Activated naive CD4-positive, alpha-beta T cell treated with anti-CD3 and anti-CD28 coated beads, Interleukin-2, amount 50 U/mL, for 24 hours (primary cell): ENCODE data around the gene CUX1.
"Not testable (repeated sequence)": the region's sequence is repeated elsewhere in the genome, so short reads cannot be mapped to it uniquely, and the experiment has no call there.

Experiments
- H3K27ac Mint-ChIP-seq: one replicate; pipeline ENCODE4 v1.8.0; 2021; ENCODE audit warnings: mild to moderate bottlenecking, mixed read lengths
- H3K27me3 Mint-ChIP-seq: one replicate; pipeline ENCODE4 v1.8.0; 2021; ENCODE audit warnings: mixed read lengths
- H3K36me3 Mint-ChIP-seq: one replicate; pipeline ENCODE4 v1.8.0; 2021; ENCODE audit warnings: mixed read lengths
- H3K4me1 Mint-ChIP-seq: one replicate; pipeline ENCODE4 v1.8.0; 2021; ENCODE audit warnings: mixed read lengths
- H3K4me3 Mint-ChIP-seq: one replicate; pipeline ENCODE4 v1.8.0; 2021; ENCODE audit warnings: mild to moderate bottlenecking, mixed read lengths
- H3K9me3 Mint-ChIP-seq: one replicate; pipeline ENCODE4 v1.8.0; 2021; ENCODE audit warnings: mixed read lengths

The CUX1 gene

GRCh38 chr7:101996131-101996691, 178.8 kb downstream of the CUX1 start:
- Mint-ChIP-seq H3K9me3 (no peaks in the 10 kb centered on the region), H3K36me3 (peaks cover 3% of the 10 kb centered on the region), H3K27ac (no peak overlapping the region), H3K4me1 (peaks cover 2% of the 10 kb centered on the region), H3K4me3 (no peak overlapping the region), H3K27me3 (no peaks in the 10 kb centered on the region)

- Mint-ChIP-seq H3K27ac (no peak overlapping the region), H3K4me3 (no peak overlapping the region), H3K27me3 (no peaks in the 10 kb centered on the region), H3K4me1 (no peaks in the 10 kb centered on the region), H3K9me3 (no peaks in the 10 kb centered on the region), H3K36me3 (peaks cover 3% of the 10 kb centered on the region)
Measured at GRCh38 chr7:101996876-101997275, 179.4 kb downstream of the CUX1 start.

- Mint-ChIP-seq H3K4me3 (no peak overlapping the region), H3K4me1 (no peaks in the 10 kb centered on the region), H3K27ac (no peak overlapping the region), H3K9me3 (no peaks in the 10 kb centered on the region), H3K27me3 (no peaks in the 10 kb centered on the region), H3K36me3 (peaks cover 3% of the 10 kb centered on the region)
Measured at GRCh38 chr7:101998029-101998905, 180.8 kb downstream of the CUX1 start.

GRCh38 chr7:101998906-101999240, 181.4 kb downstream of the CUX1 start:
- H3K36me3 Mint-ChIP-seq: peaks cover 3% of the 10 kb centered on the region
- no peak overlapping the region for H3K4me3 Mint-ChIP-seq

GRCh38 chr7:101999393-101999792, 182.0 kb downstream of the CUX1 start:
- Mint-ChIP-seq H3K27me3 (no peaks in the 10 kb centered on the region), H3K36me3 (peaks cover 3% of the 10 kb centered on the region), H3K27ac (no peak overlapping the region), H3K9me3 (no peaks in the 10 kb centered on the region), H3K4me1 (no peaks in the 10 kb centered on the region), H3K4me3 (no peak overlapping the region)

More at GRCh38 chr7:101998906-101999240, 181.4 kb downstream of the CUX1 start:
- H3K9me3 Mint-ChIP-seq: no peaks in the 10 kb centered on the region
- no peaks in the 10 kb centered on the region for H3K27me3 Mint-ChIP-seq
- H3K27ac Mint-ChIP-seq: no peak overlapping the region
- no peaks in the 10 kb centered on the region for H3K4me1 Mint-ChIP-seq

- H3K9me3 Mint-ChIP-seq: no peaks in the 10 kb centered on the region
- H3K4me1 Mint-ChIP-seq: no peaks in the 10 kb centered on the region
- H3K27ac Mint-ChIP-seq: no peak overlapping the region
- peaks cover 2% of the 10 kb centered on the region for H3K36me3 Mint-ChIP-seq
- no peak overlapping the region for H3K4me3 Mint-ChIP-seq
- H3K27me3 Mint-ChIP-seq: no peaks in the 10 kb centered on the region
Measured at GRCh38 chr7:102000123-102000522, 182.7 kb downstream of the CUX1 start.

GRCh38 chr7:102004229-102004628, 186.8 kb downstream of the CUX1 start:
- Mint-ChIP-seq H3K4me3 (no peak overlapping the region), H3K27ac (no peak overlapping the region), H3K27me3 (no peaks in the 10 kb centered on the region), H3K9me3 (no peaks in the 10 kb centered on the region), H3K4me1 (no peaks in the 10 kb centered on the region), H3K36me3 (no peaks in the 10 kb centered on the region)

GRCh38 chr7:102004848-102005247, 187.4 kb downstream of the CUX1 start:
- Mint-ChIP-seq H3K27ac (no peak overlapping the region), H3K36me3 (no peaks in the 10 kb centered on the region), H3K27me3 (no peaks in the 10 kb centered on the region)

GRCh38 chr7:102005933-102006480, 188.6 kb downstream of the CUX1 start:
- Mint-ChIP-seq H3K27ac (no peak overlapping the region), H3K36me3 (no peaks in the 10 kb centered on the region), H3K4me1 (no peaks in the 10 kb centered on the region), H3K9me3 (no peaks in the 10 kb centered on the region), H3K27me3 (no peaks in the 10 kb centered on the region), H3K4me3 (no peak overlapping the region)

More at GRCh38 chr7:102004848-102005247, 187.4 kb downstream of the CUX1 start:
- Mint-ChIP-seq H3K4me1 (no peaks in the 10 kb centered on the region), H3K4me3 (no peak overlapping the region), H3K9me3 (no peaks in the 10 kb centered on the region)

GRCh38 chr7:102006695-102007094, 189.3 kb downstream of the CUX1 start:
- no peaks in the 10 kb centered on the region for H3K27me3 Mint-ChIP-seq
- H3K9me3 Mint-ChIP-seq: no peaks in the 10 kb centered on the region
- no peak overlapping the region for H3K4me3 Mint-ChIP-seq
- H3K27ac Mint-ChIP-seq: no peak overlapping the region
- H3K36me3 Mint-ChIP-seq: no peaks in the 10 kb centered on the region
- no peaks in the 10 kb centered on the region for H3K4me1 Mint-ChIP-seq

GRCh38 chr7:102008535-102009262, 191.3 kb downstream of the CUX1 start:
- H3K4me1 Mint-ChIP-seq: no peaks in the 10 kb centered on the region
- H3K4me3 Mint-ChIP-seq: no peak overlapping the region
- no peaks in the 10 kb centered on the region for H3K9me3 Mint-ChIP-seq
- no peaks in the 10 kb centered on the region for H3K36me3 Mint-ChIP-seq
- no peak overlapping the region for H3K27ac Mint-ChIP-seq
- H3K27me3 Mint-ChIP-seq: no peaks in the 10 kb centered on the region

GRCh38 chr7:102009628-102010027, 192.2 kb downstream of the CUX1 start:
- Mint-ChIP-seq H3K36me3 (peaks cover 2% of the 10 kb centered on the region), H3K27me3 (no peaks in the 10 kb centered on the region), H3K9me3 (no peaks in the 10 kb centered on the region), H3K4me1 (no peaks in the 10 kb centered on the region), H3K27ac (no peak overlapping the region), H3K4me3 (no peak overlapping the region)

- not testable (repeated sequence) for H3K9me3 Mint-ChIP-seq, H3K27ac Mint-ChIP-seq, H3K4me1 Mint-ChIP-seq, H3K27me3 Mint-ChIP-seq, H3K36me3 Mint-ChIP-seq, H3K4me3 Mint-ChIP-seq
Measured at GRCh38 chr7:102012112-102012830, 194.8 kb downstream of the CUX1 start.

- H3K9me3 Mint-ChIP-seq: no peaks in the 10 kb centered on the region
- H3K27ac Mint-ChIP-seq: no peak overlapping the region
- H3K4me1 Mint-ChIP-seq: peaks cover 4% of the 10 kb centered on the region
- no peak overlapping the region for H3K4me3 Mint-ChIP-seq
- no peaks in the 10 kb centered on the region for H3K27me3 Mint-ChIP-seq
- peaks cover 2% of the 10 kb centered on the region for H3K36me3 Mint-ChIP-seq
Measured at GRCh38 chr7:102012941-102013461, 195.6 kb downstream of the CUX1 start.

- Mint-ChIP-seq H3K27ac (no peak overlapping the region), H3K27me3 (no peaks in the 10 kb centered on the region), H3K9me3 (no peaks in the 10 kb centered on the region), H3K36me3 (peaks cover 3% of the 10 kb centered on the region), H3K4me1 (peaks cover 8% of the 10 kb centered on the region), H3K4me3 (no peak overlapping the region)
Measured at GRCh38 chr7:102018876-102019275, 201.4 kb downstream of the CUX1 start.
